Ishikawa (cell line): ENCODE results near the gene SERPINB6.

Source experiments
- CEBPB ChIP-seq: IDR thresholded peaks from 2 replicates; pipeline ENCODE4 v1.6.1; 2012
- CREB1 ChIP-seq: IDR thresholded peaks from 2 replicates; pipeline ENCODE4 v1.6.1; 2012; ENCODE audit warnings: low read depth
- EGR1 ChIP-seq: IDR thresholded peaks from 2 replicates; pipeline ENCODE4 v1.6.1; 2012
- EP300 ChIP-seq: IDR thresholded peaks from 2 replicates; pipeline ENCODE4 v1.6.1; 2012; ENCODE audit warnings: borderline replicate concordance
- FOXM1 ChIP-seq: IDR thresholded peaks from 2 replicates; pipeline ENCODE4 v1.6.1; 2012; ENCODE audit warnings: low read depth, borderline replicate concordance
- MAX ChIP-seq: IDR thresholded peaks from 2 replicates; pipeline ENCODE4 v1.6.1; 2012
- NFIC ChIP-seq: IDR thresholded peaks from 2 replicates; pipeline ENCODE4 v1.6.1; 2012
- RAD21 ChIP-seq: IDR thresholded peaks from 2 replicates; pipeline ENCODE4 v1.6.1; 2012; ENCODE audit warnings: low read depth
- REST ChIP-seq: IDR thresholded peaks from 2 replicates; pipeline ENCODE4 v1.6.1; 2012; ENCODE audit warnings: low read depth, mild to moderate bottlenecking
- TAF1 ChIP-seq: IDR thresholded peaks from 2 replicates; pipeline ENCODE4 v1.6.1; 2012; ENCODE audit warnings: low read depth, mild to moderate bottlenecking
- TCF12 ChIP-seq: IDR thresholded peaks from 2 replicates; pipeline ENCODE4 v1.6.1; 2012; ENCODE audit warnings: low read depth
- TEAD4 ChIP-seq: IDR thresholded peaks from 2 replicates; pipeline ENCODE4 v1.6.1; 2012
- USF1 ChIP-seq: IDR thresholded peaks from 2 replicates; pipeline ENCODE4 v1.6.1; 2012
- YY1 ChIP-seq: IDR thresholded peaks from 2 replicates; pipeline ENCODE4 v1.6.1; 2012; ENCODE audit warnings: low read depth
- ZBTB7A ChIP-seq: IDR thresholded peaks from 2 replicates; pipeline ENCODE4 v1.6.1; 2012; ENCODE audit warnings: low read depth

SERPINB6 gene

GRCh38 chr6:2989332-2990247 is 18.2 kb upstream of the SERPINB6 start:
- TF ChIP-seq FOXM1 (peak; percentile 11; the same call in 1 of the 2 replicates), EP300 (peak; percentile 43; the same call in 1 of the 2 replicates), NFIC (no peak), MAX (peak; percentile 55), EGR1 (no peak), USF1 (no peak), CREB1 (0 out of 2 replicates have a peak, but pooled peaks have one; percentile 27), TAF1 (peak; percentile 93), YY1 (peak; percentile 95), TEAD4 (no peak; the same call in 1 of the 2 replicates), RAD21 (no peak), TCF12 (no peak)

- TF ChIP-seq CEBPB (no peak), ZBTB7A (peak; percentile 97), MAX (peak; percentile 78), NFIC (0 out of 2 replicates have a peak, but pooled peaks have one; percentile 5), YY1 (peak; percentile 77; the same call in 1 of the 2 replicates), TCF12 (0 out of 2 replicates have a peak, but pooled peaks have one; percentile 51), TAF1 (peak; percentile 62), FOXM1 (no peak), USF1 (no peak), EGR1 (peak; percentile 71), EP300 (no peak), RAD21 (peak; percentile 58; the same call in 1 of the 2 replicates), TEAD4 (peak; percentile 28; the same call in 1 of the 2 replicates), REST (no peak), CREB1 (no peak)
Measured at GRCh38 chr6:2988426-2989331, 17.3 kb upstream of the SERPINB6 start.

GRCh38 chr6:2988094-2988425 is 16.7 kb upstream of the SERPINB6 start:
- no peak for TF ChIP-seq CREB1
- no peak for TF ChIP-seq EGR1
- TF ChIP-seq MAX: no peak
- TF ChIP-seq YY1: no peak
- no peak for TF ChIP-seq TAF1
- TF ChIP-seq REST: no peak

- TF ChIP-seq TCF12: no peak
- TF ChIP-seq EGR1: no peak
- TF ChIP-seq YY1: no peak
- no peak for TF ChIP-seq RAD21
- no peak for TF ChIP-seq FOXM1
- TF ChIP-seq USF1: no peak
- TF ChIP-seq CEBPB: no peak
- TF ChIP-seq TAF1: no peak
- no peak for TF ChIP-seq TEAD4
- no peak for TF ChIP-seq EP300
- TF ChIP-seq NFIC: no peak
- TF ChIP-seq MAX: no peak
- TF ChIP-seq CREB1: no peak
- no peak for TF ChIP-seq REST
Measured at GRCh38 chr6:2986722-2987221, 15.4 kb upstream of the SERPINB6 start.
